Gastrocnemius medialis (tissue), 4 donors: ENCODE data around the gene CYSLTR2.

ENCODE experiments used
- POLR2A ChIP-seq, 2 donors: fragments of 450-650 bp; IDR thresholded peaks; one replicate each; pipeline ENCODE4 v1.6.1; 2017; ENCODE audit warnings: antibody characterized with exemption in 2 of 2, mild to moderate bottlenecking in 2 of 2, moderate library complexity in 2 of 2
- TF ChIP-seq, protein P1 (sequence below), 5 experiments: fragments of 450-650 bp in 3 of 5; fragments of 200-600 bp in 2 of 5; sonication (generic) in 2 of 5; IDR thresholded peaks in 4 of 5; conservative IDR thresholded peaks in 1 of 5; 1 replicate in 4 of 5; 2 replicates in 1 of 5; pipeline ENCODE4 v1.5.1; 2016 to 2019; ENCODE audit warnings: antibody characterized with exemption in 5 of 5, mild to moderate bottlenecking in 3 of 5, moderate library complexity in 3 of 5

DNA sequence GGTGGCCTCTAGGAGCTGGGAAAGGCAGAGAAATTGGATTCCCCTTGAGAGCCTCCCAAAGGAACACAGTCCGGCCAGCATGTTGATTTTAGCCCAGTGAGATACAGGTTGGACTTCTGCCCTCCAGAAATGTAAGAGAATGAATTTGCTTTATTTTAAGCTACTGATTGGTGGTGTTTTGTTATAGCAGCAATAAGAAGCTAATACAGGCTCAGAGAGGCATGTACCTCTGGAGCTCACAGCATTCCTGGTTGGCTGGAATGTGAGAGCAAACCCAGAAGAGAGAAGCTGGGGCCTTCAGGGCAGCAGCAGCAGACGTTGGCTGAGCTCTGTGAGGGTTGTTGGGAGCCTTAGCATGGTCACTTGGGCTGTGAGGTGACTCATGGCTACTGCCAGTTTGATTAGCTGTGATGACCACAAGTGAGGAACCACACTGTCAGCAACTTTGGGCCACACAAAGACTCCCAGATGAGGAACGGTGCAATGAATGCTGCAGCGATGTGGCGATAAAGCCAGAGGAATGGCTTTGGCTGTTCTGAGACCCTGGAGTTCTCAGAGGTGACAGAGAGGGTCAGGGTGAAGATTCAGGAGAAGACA lies 80.1 kb downstream of the CYSLTR2 start:
- no peak for TF ChIP-seq POLR2A (IDR thresholded peaks at IDR 0.05)
- TF ChIP-seq, protein P1, sequence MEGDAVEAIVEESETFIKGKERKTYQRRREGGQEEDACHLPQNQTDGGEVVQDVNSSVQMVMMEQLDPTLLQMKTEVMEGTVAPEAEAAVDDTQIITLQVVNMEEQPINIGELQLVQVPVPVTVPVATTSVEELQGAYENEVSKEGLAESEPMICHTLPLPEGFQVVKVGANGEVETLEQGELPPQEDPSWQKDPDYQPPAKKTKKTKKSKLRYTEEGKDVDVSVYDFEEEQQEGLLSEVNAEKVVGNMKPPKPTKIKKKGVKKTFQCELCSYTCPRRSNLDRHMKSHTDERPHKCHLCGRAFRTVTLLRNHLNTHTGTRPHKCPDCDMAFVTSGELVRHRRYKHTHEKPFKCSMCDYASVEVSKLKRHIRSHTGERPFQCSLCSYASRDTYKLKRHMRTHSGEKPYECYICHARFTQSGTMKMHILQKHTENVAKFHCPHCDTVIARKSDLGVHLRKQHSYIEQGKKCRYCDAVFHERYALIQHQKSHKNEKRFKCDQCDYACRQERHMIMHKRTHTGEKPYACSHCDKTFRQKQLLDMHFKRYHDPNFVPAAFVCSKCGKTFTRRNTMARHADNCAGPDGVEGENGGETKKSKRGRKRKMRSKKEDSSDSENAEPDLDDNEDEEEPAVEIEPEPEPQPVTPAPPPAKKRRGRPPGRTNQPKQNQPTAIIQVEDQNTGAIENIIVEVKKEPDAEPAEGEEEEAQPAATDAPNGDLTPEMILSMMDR (IDR thresholded peaks at IDR 0.05 in 4 of 5, conservative IDR thresholded peaks at IDR 0.05 in 1 of 5): no peak
